Measurements from ENCODE around the gene RPGR.

GRCh38 chrX:38221391-38221929, 105.8 kb downstream of the RPGR start:
- TF ChIP-seq CTCF (IDR thresholded peaks at IDR 0.05) (no peak), POLR2A (IDR thresholded peaks at IDR 0.05) (no peak), POLR2AphosphoS5 (IDR thresholded peaks at IDR 0.05) (no peak)
